ENCODE measurements around the gene RPS15.

The RPS15 gene

GRCh38 chr19:1453525-1454364 is 15.5 kb downstream of the RPS15 start:
- DNase-seq (ENCODE audit: low read depth) = no peak

GRCh38 chr19:1455002-1455335 is 16.8 kb downstream of the RPS15 start:
- DNase-seq (ENCODE audit: low read depth) = no peak

- DNase-seq (ENCODE audit: low read depth) = no peak
Observed at GRCh38 chr19:1455336-1456120, 17.3 kb downstream of the RPS15 start.

GRCh38 chr19:1456121-1456900 is 18.1 kb downstream of the RPS15 start:
- no peak for DNase-seq (ENCODE audit: low read depth)

GRCh38 chr19:1457031-1457739 is 19.0 kb downstream of the RPS15 start:
- DNase-seq (ENCODE audit: low read depth) = no peak

GRCh38 chr19:1457892-1458291 is 19.7 kb downstream of the RPS15 start:
- DNase-seq (ENCODE audit: low read depth) = no peak

GRCh38 chr19:1459479-1459878 is 21.3 kb downstream of the RPS15 start:
- no peak for DNase-seq (ENCODE audit: low read depth)

GRCh38 chr19:1460033-1460995 is 22.1 kb downstream of the RPS15 start:
- no peak for DNase-seq (ENCODE audit: low read depth)

- DNase-seq (ENCODE audit: low read depth) = no peak
Observed at GRCh38 chr19:1461862-1462261, 23.7 kb downstream of the RPS15 start.

- no peak for DNase-seq (ENCODE audit: low read depth)
Observed at GRCh38 chr19:1465191-1466016, 27.2 kb downstream of the RPS15 start.

- DNase-seq (ENCODE audit: low read depth) = no peak
Observed at GRCh38 chr19:1466018-1466460, 27.8 kb downstream of the RPS15 start.

GRCh38 chr19:1466461-1467214 is 28.4 kb downstream of the RPS15 start:
- no peak for DNase-seq (ENCODE audit: low read depth)

GRCh38 chr19:1467215-1467489 is 29.0 kb downstream of the RPS15 start:
- DNase-seq (ENCODE audit: low read depth) = no peak

GRCh38 chr19:1467490-1468273 is 29.5 kb downstream of the RPS15 start:
- no peak for DNase-seq (ENCODE audit: low read depth)

- no peak for DNase-seq (ENCODE audit: low read depth)
Observed at GRCh38 chr19:1468274-1468820, 30.2 kb downstream of the RPS15 start.

GRCh38 chr19:1468821-1469254 is 30.6 kb downstream of the RPS15 start:
- DNase-seq (ENCODE audit: low read depth) = no peak

GRCh38 chr19:1469255-1470054 is 31.3 kb downstream of the RPS15 start:
- DNase-seq (ENCODE audit: low read depth) = no peak

- no peak for DNase-seq (ENCODE audit: low read depth)
Observed at GRCh38 chr19:1470055-1470304, 31.8 kb downstream of the RPS15 start.

Measured in HS-5 (cell line).